ENCODE data around the gene LTBP1.

LTBP1 gene

DNA sequence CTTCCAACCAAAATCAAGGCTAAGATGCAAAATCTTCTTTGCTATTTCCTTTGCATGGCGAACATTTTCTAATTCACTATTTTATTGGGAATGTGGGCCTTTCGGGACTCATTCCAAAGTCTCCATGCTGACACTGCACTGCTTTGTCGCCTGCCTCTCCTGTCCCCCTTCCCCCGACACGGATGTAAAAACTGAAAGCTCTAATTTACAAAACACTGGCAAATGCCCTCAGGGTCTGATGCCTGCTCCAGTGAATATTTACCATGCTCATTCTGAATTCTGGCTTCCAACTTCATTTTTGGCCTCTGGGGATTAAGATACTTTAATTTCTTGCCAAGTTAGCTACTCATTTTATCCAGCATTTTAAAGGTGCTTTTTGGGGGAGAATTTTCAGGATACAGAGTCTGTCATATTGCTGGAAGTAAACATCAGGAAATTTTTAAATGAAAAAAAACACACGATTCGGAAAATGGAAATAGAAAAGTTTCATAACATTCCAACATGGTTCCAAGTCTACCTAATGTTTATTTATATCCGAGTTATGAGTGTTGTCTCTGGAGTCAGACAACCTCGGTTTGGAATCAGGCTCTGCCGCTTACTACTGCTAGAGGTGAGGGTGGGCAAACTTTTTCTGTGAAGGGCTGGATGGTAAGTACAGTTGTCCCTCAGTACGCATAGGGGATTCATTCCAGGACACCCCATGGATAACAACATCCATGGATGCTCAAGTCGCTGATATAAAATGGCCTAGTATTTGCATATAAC lies 14.6 kb upstream of the LTBP1 start:
- DNase-seq = no peak

DNA sequence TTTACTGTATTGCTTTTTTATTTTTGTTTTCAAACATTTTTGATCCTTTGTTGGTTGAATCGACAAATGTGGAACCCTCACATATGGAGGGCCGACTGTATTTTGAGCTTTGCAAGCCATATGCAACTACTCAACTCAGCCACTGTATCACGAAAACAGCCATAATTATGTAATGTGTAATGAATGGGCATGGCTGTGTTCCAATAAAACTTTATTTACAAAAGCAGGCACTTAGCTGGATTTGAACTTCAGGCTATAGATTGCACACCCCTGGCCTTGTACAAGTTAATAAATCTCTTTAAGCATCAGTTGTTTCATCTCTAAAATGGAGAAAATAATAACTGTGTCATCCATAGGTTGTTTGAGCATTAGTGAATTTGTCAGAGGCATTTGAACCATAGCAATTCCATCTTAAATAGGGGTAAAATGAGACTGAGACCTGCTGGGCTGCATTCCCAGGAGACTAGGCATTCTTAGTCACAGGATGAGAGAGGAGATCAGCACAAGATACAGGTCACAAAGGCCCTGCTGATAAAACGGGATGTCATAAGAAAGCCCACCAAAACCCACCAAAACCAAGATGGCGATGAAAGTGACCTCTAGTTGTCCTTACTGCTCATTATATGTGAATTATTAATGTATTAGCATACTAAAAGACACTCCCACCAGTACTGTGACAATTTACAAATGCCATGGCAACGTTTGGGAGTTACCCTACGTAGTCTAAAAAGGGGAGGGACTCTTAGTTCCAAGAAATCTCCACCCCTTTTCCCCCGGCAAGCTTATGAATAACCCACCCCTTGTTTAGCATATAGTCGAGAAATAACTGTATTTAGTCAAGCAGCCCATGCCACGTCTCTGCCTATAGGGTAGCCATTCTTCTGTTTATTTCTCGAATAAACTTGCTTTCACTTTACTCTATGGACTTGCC lies 13.7 kb upstream of the LTBP1 start:
- no peak for DNase-seq

DNA sequence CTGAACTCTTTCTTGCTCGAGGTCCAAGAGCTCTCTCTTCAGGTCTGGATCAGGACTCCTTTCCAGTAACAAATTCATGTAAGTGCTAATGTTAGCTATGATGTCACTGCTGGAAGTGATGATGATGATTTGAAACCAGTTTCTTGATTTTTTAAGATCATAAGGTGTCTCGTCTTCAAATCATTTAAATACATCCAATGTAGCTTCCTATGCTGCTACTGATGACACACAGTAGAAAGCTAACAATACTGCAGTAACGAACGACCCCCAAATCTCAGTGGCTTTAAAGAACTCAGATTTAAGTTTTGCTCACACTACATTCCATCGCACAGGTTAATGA lies 13.0 kb upstream of the LTBP1 start:
- no peak for DNase-seq

DNA sequence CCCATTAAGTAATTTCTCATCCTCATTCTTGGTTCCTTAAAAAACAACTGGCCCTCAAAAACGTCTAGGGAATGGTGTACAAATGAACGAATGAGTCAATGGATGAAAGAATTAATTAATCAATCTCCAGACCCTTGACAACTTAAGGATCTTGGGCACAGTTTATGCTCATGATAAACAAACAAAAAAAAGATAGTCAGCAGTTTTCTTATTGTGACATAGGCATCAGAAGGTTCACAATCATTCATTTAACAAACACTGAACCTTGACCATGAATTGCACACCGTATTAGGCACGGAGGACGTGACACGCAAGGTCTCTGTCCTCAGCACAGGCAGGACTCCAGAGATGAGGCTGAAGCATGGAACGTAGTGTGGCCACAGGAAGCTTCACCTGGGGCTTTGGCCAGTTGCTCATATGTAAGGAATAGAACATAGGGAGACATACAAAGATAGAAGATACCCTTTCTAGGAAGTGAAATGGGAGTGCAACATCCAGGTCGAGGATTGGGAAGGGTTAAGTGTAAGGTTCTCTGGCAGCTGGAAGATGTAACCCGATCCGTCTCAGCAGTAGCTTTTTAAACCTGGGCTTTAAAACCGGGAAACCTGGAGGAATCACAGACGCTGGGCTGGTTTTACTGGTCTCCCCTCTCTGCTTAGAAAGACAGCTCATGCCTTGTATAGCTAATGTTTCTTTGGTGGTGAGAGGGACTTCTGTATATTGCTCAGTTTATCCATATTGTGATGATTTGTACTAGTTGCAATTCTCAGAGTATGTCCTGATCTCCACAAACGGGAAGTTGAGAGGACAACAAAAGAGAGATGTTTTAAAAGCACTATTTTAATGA lies 8.9 kb upstream of the LTBP1 start:
- no peak for DNase-seq

DNA sequence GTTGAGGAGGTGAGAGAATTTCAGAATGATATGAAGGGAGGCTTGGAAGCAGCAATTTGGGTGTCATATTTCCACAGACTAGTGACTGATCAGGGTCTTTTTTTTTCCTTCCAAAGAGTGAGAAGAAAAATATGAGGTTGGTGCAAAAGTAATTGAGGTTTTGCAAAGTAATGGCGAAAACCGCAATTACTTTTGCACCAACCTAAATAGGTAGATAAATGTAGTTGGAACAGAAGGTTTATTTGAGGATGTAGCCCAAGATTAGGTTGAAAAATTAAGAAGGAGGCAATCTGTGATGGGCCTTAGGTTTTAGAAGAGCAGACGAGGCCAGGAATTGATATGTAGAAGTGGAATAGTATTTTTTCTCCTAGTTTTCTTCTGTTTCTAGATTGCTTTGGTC lies 7.8 kb upstream of the LTBP1 start:
- no peak for DNase-seq

DNA sequence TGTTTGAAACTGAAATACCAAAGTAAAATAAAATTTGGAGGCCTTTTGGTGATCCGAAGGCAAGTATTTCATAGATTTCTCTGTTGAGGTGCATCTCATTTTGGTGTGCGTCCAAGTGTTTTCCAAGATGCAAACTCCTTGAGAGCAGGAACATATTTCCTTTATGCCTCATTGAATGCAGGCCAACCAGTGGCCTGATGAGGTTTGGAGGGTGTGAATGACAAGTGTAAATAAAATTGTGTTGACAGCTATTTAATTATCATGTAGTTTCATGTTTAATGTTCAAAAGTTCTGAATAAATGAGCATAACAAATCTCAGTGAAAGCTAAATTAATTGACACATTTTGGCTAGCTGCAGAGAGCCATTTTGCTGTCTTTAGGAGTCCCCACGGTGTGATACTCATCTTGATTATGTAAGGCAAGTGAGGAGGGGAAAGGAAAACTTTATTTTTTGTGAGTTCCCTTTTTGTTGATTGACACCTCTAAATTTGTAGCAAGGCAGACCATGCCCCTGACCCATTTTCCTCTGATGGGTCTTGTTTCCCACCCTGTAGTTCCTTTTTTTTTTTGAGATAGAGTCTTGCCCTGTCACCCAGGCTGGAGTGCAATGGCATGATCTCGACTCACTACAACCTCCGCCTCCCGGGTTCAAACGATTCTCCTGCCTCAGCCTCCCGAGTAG lies 6.3 kb upstream of the LTBP1 start:
- no peak for DNase-seq

DNA sequence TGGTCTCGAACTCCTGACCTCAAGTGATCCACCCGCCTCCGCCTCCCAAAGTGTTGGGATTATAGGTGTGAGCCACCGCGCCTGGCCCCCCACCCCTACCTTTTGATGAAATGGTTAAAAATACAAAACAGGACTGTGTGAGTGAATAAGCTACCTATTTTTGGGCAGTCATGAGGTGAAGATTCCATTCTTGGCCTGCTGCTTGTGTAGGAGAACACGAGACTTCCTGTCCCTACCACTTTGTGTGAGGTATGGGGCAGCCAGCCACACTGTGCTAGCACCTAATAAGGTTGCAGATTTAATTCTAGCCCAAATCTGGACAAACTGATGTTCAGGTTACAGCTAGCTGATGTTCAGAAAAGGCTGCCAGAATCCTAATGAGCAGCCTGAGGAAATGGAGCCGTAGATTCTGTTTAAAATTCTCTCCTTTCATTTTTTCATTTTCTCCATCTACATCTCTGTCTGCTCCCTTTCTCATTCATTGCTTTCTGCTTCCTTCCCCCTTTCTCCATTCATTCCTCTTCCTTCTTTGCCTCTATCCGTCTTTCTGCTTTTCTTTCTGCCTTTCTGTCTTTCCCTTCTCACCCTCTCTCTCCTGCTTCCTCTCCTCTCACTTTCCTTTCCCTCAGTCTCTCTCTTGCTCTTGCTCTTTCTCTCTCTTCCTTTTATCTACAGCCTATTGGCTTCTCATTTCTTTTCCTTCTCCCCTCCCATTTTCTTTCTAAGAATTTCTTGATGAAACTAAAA lies 4.6 kb upstream of the LTBP1 start:
- DNase-seq = no peak

DNA sequence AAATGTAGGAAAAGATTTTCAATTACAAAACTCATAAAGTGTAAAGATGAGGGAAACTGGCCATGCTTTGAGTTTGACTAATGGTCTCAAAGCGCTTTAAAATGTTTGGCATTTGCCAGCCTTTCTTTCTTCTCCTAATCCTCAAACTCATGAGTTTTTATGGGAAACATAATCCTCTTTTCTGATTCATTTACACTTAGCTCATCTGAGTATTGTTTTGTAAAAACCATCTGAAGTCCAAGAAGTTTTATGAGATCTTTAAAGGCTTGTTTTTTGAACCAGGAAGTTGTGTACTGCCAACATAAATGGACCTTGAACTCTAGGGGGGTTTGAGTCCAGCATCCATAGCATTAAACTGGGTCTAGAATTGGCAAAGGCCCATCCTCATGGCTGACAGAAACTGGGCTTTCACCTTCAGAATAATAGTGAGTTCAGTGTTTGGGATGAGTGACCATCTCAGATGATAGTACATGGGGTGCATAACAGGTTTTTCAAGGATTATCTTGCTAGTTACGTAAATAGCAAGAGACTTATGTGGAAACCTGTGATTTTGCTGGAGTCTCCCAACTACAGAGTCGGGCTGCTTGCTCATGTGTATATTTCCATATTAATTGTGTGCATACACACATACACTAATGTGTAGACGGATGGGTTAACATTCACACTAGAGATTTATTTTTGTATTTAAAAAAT lies 3.8 kb upstream of the LTBP1 start:
- DNase-seq = no peak

DNA sequence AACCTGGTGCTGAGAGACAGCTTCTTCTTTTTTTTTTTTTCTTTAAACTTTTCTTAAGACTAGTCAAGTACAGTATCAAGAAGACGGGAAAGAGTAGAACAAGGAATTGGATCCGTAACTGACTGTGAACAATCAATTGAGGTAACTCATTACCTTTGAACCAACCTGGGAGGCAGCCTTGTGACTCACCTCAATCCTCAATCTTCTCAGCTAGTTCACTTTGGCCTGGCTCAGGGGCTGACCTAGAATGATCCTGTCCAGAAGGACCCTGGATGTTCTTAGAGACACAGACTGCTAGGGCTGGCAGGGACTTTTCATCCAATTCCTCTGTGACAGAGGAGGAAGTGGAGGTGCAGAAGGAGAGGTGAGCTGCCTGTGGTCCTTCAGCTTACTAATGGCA lies 1.5 kb upstream of the LTBP1 start:
- DNase-seq = no peak

DNA sequence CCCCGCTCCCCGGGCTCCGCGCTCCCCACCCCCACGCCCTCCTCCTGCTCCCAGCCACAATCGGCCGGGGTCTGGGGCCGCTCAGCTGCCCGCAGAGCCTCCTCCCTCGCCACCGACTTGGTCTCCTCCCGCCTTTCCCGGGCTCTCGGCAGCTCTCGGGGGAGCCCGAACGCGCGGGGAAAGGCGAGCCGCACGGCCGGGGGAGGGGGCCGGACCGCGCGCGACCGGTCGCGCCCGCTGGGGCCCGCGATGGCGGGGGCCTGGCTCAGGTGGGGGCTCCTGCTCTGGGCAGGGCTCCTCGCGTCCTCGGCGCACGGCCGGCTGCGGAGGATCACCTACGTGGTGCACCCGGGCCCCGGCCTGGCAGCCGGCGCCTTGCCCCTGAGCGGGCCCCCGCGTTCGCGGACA lies 327 bp downstream of the LTBP1 start:
- no peak for DNase-seq

DNA sequence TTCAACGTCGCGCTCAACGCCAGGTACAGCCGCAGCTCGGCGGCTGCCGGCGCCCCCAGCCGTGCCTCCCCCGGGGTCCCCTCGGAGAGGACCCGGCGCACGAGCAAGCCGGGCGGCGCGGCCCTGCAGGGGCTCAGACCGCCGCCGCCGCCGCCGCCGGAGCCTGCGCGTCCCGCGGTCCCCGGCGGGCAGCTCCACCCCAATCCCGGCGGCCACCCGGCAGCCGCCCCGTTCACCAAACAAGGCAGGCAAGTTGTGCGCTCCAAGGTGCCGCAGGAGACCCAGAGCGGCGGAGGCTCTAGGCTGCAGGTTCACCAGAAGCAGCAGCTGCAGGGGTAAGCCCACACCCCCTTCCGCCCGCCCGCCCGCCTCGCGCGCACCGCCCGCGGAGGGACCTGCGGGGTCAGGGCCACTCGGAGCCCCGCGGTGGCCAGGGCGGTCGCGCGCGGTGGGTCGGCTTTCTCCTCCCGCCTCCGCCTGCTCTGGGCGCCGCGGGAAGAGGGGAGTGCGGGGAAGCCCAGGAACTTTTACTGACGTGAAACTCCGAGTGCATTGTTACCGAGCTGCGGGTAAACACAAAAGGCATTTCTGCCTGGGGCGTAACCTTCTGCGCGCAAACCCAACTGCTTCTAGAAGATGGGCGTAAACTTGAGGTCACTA lies 861 bp downstream of the LTBP1 start:
- DNase-seq = peak; percentile 21

DNA sequence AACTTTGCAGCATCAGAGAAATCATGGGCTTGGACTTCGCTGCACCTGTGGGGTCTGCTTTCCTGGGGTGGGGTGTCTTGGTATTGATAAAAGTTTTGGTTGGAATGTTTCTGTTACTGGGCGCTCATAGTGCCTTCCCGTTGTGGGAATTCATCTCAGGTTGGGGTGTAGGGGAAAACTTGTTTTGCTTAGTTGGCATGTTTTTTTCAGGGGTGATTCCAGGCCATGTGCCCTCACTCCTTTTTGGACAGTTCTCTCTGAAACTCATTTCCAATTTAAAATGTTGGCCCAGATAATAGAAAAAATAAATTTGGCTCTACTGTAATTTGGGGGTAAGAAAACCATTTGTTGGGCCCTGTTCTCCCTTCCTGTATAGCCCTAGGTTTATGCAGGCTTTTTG lies 1.5 kb downstream of the LTBP1 start:
- DNase-seq = no peak

DNA sequence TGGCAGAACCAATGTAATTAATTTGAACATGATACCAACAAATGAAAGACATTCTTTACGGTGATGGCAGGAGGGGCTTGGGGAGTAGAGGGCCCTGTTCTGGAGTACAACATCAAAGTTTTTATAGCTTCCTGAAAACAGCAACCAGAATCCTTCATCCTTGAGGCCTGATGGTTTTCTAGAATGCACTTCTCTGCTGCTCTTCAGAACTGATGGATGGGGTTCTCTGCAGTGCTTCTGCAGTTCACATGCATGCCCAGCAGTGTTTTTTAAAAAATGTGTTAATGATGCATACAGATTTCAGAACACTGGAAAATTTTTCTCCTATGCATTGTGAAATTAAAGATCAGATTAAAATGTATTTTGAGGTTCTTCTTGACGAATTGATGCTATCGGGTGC lies 2.5 kb downstream of the LTBP1 start:
- DNase-seq = no peak

DNA sequence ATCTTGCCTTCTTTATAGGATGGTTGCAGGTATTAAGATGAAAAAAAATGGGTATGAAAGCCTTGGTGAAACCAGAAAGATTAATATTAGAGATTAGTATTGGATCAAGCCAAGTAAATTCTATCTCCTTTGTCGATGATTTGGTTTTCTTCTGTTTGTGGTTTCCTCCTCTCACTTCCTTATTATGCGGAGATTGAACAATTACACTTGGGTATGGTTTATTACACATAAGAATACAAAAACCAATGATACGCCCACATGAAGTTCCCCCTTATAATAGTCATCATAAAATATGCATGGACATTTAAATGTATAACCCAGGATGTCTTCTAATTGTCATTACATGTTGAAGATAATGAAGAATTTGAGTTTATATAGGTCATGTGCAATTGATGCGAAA lies 4.9 kb downstream of the LTBP1 start:
- DNase-seq = no peak

DNA sequence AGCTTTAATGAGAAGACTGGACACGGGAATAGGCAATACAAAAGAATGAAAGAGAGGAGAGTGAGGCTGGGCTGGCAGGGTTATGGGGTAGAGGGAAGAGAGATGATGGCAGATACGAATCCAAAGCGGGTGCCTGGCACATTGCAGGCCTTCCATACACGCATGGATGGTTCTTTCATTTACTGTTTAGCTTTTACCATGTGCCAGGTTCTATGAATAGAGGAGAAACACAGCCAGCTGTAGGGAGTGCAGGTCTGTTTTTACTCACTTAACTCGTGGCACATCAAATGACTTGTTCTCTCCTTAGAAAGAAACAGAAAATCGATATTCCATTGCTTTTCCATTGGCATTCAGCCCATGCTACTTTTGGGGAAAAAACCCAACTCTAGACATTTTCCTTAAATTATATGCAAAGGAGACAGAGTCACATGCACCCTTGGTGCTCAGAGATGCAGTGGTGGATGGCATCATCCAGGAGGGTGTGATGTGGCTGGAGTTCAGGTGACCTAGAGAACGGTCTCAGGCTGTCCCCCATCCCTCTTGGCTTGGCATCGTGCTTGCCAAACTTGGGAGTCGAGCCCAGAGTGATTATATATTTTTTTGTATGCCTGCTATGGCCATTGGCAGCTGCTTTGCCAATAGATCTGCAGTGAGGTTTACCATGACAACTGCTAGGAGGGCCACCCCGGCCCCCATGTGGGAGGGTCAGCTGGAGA lies 6.2 kb downstream of the LTBP1 start:
- DNase-seq = no peak

DNA sequence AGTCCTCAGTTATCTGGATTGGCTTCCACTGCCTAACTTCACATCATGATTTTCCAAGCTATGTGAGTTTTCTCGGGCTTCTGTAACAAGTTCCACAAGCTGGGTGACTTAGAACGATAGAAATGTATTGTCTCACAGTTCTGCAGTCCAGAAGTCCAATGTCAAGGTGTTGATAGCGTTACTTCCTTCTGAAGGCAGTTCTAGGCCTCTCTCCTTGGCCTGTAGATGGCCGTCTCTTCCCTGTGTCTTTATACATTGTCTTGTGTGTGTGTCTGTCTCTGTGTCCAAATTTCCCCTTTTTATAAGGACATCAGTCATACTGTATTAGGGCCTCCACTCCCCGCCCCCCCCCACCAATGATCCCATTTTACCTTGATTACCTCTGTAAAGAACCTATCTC lies 7.5 kb downstream of the LTBP1 start:
- DNase-seq = no peak

DNA sequence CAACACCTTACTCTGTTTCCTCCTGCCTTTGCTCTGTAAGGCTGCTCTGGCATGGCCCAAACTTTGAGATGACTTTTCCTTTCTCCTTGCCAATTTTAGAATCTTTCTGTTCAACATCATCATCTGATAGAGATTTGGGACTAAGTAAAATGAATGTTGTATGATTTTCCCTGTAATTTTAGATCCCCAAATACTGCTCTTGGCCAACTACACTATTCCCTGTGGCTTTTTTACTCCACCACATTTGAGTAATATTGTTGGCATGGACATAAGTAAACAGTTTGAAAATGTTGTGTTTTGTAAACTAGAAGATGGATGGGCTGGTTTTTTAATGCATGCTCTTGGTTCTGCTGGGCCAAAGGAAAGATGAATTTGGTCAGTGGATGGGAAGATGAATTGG lies 12.1 kb downstream of the LTBP1 start:
- no peak for DNase-seq

DNA sequence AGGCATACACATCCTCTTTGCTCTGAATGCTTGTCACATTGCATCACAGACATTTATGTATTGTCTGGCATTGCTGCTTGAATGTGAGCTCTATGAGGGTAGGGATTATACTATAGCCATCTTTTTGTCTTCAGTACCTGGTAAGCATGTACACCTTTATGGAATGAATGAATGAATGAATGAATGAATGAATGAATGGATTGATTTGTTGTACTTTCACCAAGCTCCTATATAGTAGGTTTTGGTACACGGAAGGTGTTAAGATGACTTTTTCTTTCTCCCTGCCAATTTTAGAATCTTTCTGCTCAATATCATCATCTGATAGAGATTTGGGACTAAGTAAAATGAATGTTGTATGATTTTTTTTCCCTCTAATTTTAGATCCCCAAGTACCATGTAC lies 13.5 kb downstream of the LTBP1 start:
- no peak for DNase-seq

DNA sequence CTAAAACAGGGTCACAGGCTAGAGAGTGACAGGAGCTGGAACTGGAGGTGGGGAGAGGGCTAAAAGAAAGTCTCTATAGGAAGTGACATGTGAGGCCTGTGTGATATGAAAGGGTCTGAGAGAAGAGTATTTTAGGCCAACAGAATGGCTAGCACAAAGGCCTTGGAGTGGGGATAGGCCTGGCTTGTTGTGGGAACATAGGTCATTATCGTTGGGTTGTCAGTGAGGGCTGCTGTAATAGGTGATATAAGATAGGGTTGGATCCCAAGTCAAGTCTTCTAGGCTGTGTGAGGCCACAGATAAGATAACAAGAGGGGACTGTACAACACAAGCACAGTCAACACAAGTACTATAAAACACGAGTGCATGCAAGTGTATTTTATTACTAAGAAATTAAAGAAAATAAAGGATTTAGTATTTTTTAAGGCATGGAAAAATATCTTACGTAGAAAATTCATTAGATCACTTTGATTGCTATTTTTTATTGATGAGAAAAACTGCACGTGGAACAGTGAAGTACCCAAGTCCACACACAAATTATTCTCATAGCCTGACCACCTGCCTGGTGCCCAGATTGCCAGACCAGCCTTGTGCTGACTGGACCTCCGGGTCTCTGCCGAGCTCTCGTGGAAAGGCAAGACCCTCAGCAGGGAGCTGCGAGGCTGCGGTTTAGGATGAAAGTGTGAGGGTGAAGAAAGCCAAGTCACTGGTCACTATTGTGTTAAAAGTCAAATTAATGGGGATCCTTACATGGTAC lies 14.1 kb downstream of the LTBP1 start:
- DNase-seq = no peak

Data from CD4-positive, alpha-beta T cell treated with Interleukin-21 for 1 hour (primary cell).